Measurements from ENCODE around the gene RANBP1. TPM values are rescaled to one million over a fixed set of nuclear protein-coding genes. Genes with fewer than 3 reads are reported as not detected.

Gene RANBP1
- total RNA-seq, 4 donors from 2014 or later = 135 to 238 (median 176) TPM

Small RNA genes lying within 50 kb of the gene (small RNA-seq; reads per million reads assigned to genes)
- gene MIR6816 = not detected
- gene RF00017 = not detected
- not detected for gene RF00599

Other genes starting within 250 kb of the RANBP1 start
- 100 to 1,000 TPM; 212 to 306 (median 240) TPM for gene COMT, start 174.3 kb upstream of the RANBP1 start, total RNA-seq
- 10 to 100 TPM; 34.8 to 40.6 (median 37.8) TPM for gene TXNRD2, start 174.3 kb upstream of the RANBP1 start, total RNA-seq
- gene ARVCF, start 99.3 kb upstream of the RANBP1 start, total RNA-seq = 10 to 100 TPM; 47.5 to 98.3 (median 80.6) TPM
- gene TANGO2, start 95.0 kb upstream of the RANBP1 start, total RNA-seq = 10 to 100 TPM; 31.7 to 56.7 (median 39.0) TPM
- gene DGCR8, start 35.9 kb upstream of the RANBP1 start, total RNA-seq = 10 to 100 TPM; 23.0 to 35.1 (median 26.0) TPM
- gene TRMT2A, start 1.1 kb downstream of the RANBP1 start, total RNA-seq = 100 to 1,000 TPM in 1 of 4 donors, 10 to 100 TPM in 3; 39.0 to 139 (median 55.9) TPM
- 10 to 100 TPM; 40.6 to 53.7 (median 47.4) TPM for gene ZDHHC8, start 15.7 kb downstream of the RANBP1 start, total RNA-seq
- 10 to 100 TPM in 1 of 4 donors, 1 to 10 TPM in 3; 1.5 to 12.4 (median 6.6) TPM for gene CCDC188, start 35.0 kb downstream of the RANBP1 start, total RNA-seq
- 1 to 10 TPM; 2.5 to 6.9 (median 3.6) TPM for gene RTN4R, start 152.2 kb downstream of the RANBP1 start, total RNA-seq
- gene DGCR6L, start 204.0 kb downstream of the RANBP1 start, total RNA-seq = 10 to 100 TPM; 57.6 to 87.9 (median 66.8) TPM

Data from tibial nerve (tissue), 4 donors.